Dendritic cell treated with granulocyte-macrophage colony-stimulating factor and Interleukin-4, amounts not matched to agents 40 ng/mL and 50 ng/mL, for 4 days (primary cell): Measurements from ENCODE around the gene PTGES3.
"Not testable (repeated sequence)": the region's sequence is repeated elsewhere in the genome, so short reads cannot be mapped to it uniquely, and the experiment has no call there.

Experiments
- H3K27ac Mint-ChIP-seq: one replicate; pipeline ENCODE4 v1.8.0; 2022; ENCODE audit warnings: mild to moderate bottlenecking, mixed read lengths
- H3K27me3 Mint-ChIP-seq: one replicate; pipeline ENCODE4 v1.8.0; 2022; ENCODE audit warnings: mild to moderate bottlenecking, mixed read lengths
- H3K36me3 Mint-ChIP-seq: one replicate; pipeline ENCODE4 v1.8.0; 2022; ENCODE audit warnings: low read depth, mixed read lengths
- H3K4me1 Mint-ChIP-seq: one replicate; pipeline ENCODE4 v1.8.0; 2022; ENCODE audit warnings: low read depth, mixed read lengths
- H3K4me3 Mint-ChIP-seq: one replicate; pipeline ENCODE4 v1.8.0; 2022; ENCODE audit warnings: mild to moderate bottlenecking, moderate library complexity, mixed read lengths
- H3K9me3 Mint-ChIP-seq: one replicate; pipeline ENCODE4 v1.8.0; 2022; ENCODE audit warnings: mixed read lengths
- intact Hi-C: fragments of 100-400 bp; cut with micrococcal nuclease; formaldehyde crosslinking; loops from one replicate; pipeline ENCODE4 v1.15.0; 2022

The PTGES3 gene

GRCh38 chr12:56719056-56719455 is 31.0 kb upstream of the PTGES3 start:
- no peaks in the 10 kb centered on the region for H3K9me3 Mint-ChIP-seq
- intact Hi-C loops = no loop called here
- H3K4me3 Mint-ChIP-seq = no peak overlapping the region
- peak overlapping the region; percentile 49 for H3K27ac Mint-ChIP-seq
- H3K4me1 Mint-ChIP-seq = peaks cover 68% of the 10 kb centered on the region
- H3K36me3 Mint-ChIP-seq = peaks cover 89% of the 10 kb centered on the region
- H3K27me3 Mint-ChIP-seq = no peaks in the 10 kb centered on the region

GRCh38 chr12:56718636-56719035 is 30.6 kb upstream of the PTGES3 start:
- intact Hi-C loops = no loop called here
- Mint-ChIP-seq H3K36me3 (peaks cover 89% of the 10 kb centered on the region), H3K27me3 (no peaks in the 10 kb centered on the region), H3K9me3 (no peaks in the 10 kb centered on the region), H3K27ac (peak overlapping the region; percentile 49), H3K4me1 (peaks cover 68% of the 10 kb centered on the region), H3K4me3 (peak overlapping the region; percentile 7)

GRCh38 chr12:56718149-56718548 is 30.1 kb upstream of the PTGES3 start:
- no peak overlapping the region for H3K4me3 Mint-ChIP-seq
- intact Hi-C loops = no loop called here
- H3K36me3 Mint-ChIP-seq = peaks cover 89% of the 10 kb centered on the region
- no peaks in the 10 kb centered on the region for H3K27me3 Mint-ChIP-seq
- no peaks in the 10 kb centered on the region for H3K9me3 Mint-ChIP-seq
- no peak overlapping the region for H3K27ac Mint-ChIP-seq
- peaks cover 68% of the 10 kb centered on the region for H3K4me1 Mint-ChIP-seq

- intact Hi-C loops = no loop called here
- Mint-ChIP-seq H3K4me3 (no peak overlapping the region), H3K4me1 (peaks cover 63% of the 10 kb centered on the region), H3K9me3 (no peaks in the 10 kb centered on the region), H3K27me3 (no peaks in the 10 kb centered on the region), H3K27ac (peak overlapping the region; percentile 61), H3K36me3 (peaks cover 92% of the 10 kb centered on the region)
Measured at GRCh38 chr12:56716933-56717880, 29.1 kb upstream of the PTGES3 start.

- no peaks in the 10 kb centered on the region for H3K9me3 Mint-ChIP-seq
- peaks cover 92% of the 10 kb centered on the region for H3K36me3 Mint-ChIP-seq
- no peaks in the 10 kb centered on the region for H3K27me3 Mint-ChIP-seq
- peaks cover 55% of the 10 kb centered on the region for H3K4me1 Mint-ChIP-seq
- no peak overlapping the region for H3K4me3 Mint-ChIP-seq
- intact Hi-C loops = no loop called here
- peak overlapping the region; percentile 61 for H3K27ac Mint-ChIP-seq
Measured at GRCh38 chr12:56716458-56716857, 28.4 kb upstream of the PTGES3 start.

- Mint-ChIP-seq H3K4me1 (peaks cover 48% of the 10 kb centered on the region), H3K27me3 (no peaks in the 10 kb centered on the region)
Measured at GRCh38 chr12:56715798-56716197, 27.7 kb upstream of the PTGES3 start.

GRCh38 chr12:56714431-56714929 is 26.4 kb upstream of the PTGES3 start:
- intact Hi-C loops = no loop called here
- Mint-ChIP-seq H3K27me3 (no peaks in the 10 kb centered on the region), H3K27ac (no peak overlapping the region), H3K4me3 (no peak overlapping the region), H3K9me3 (no peaks in the 10 kb centered on the region), H3K36me3 (peaks cover 80% of the 10 kb centered on the region), H3K4me1 (peaks cover 37% of the 10 kb centered on the region)

More at GRCh38 chr12:56715798-56716197, 27.7 kb upstream of the PTGES3 start:
- Mint-ChIP-seq H3K4me3 (no peak overlapping the region), H3K36me3 (peaks cover 92% of the 10 kb centered on the region), H3K9me3 (no peaks in the 10 kb centered on the region), H3K27ac (peak overlapping the region; percentile 61)
- intact Hi-C loops = no loop called here

GRCh38 chr12:56713345-56713744 is 25.3 kb upstream of the PTGES3 start:
- H3K4me3 Mint-ChIP-seq = no peak overlapping the region
- no peaks in the 10 kb centered on the region for H3K9me3 Mint-ChIP-seq
- intact Hi-C loops = no loop called here
- H3K27me3 Mint-ChIP-seq = no peaks in the 10 kb centered on the region
- H3K4me1 Mint-ChIP-seq = peaks cover 33% of the 10 kb centered on the region
- H3K36me3 Mint-ChIP-seq = peaks cover 68% of the 10 kb centered on the region
- H3K27ac Mint-ChIP-seq = no peak overlapping the region

- Mint-ChIP-seq H3K36me3 (peaks cover 41% of the 10 kb centered on the region), H3K4me3 (no peak overlapping the region), H3K27ac (peak overlapping the region; percentile 39), H3K4me1 (peaks cover 17% of the 10 kb centered on the region), H3K9me3 (no peaks in the 10 kb centered on the region), H3K27me3 (no peaks in the 10 kb centered on the region)
- intact Hi-C loops = no loop called here
Measured at GRCh38 chr12:56709759-56710376, 21.8 kb upstream of the PTGES3 start.

GRCh38 chr12:56704522-56704921 is 16.4 kb upstream of the PTGES3 start:
- H3K4me3 Mint-ChIP-seq, H3K9me3 Mint-ChIP-seq, intact Hi-C loops, H3K27ac Mint-ChIP-seq, H3K36me3 Mint-ChIP-seq, H3K27me3 Mint-ChIP-seq: not testable (repeated sequence)
- peaks cover 27% of the 10 kb centered on the region for H3K4me1 Mint-ChIP-seq

- H3K27ac Mint-ChIP-seq = peak overlapping the region; percentile 43
- no peaks in the 10 kb centered on the region for H3K36me3 Mint-ChIP-seq
- no peak overlapping the region for H3K4me3 Mint-ChIP-seq
- intact Hi-C loops = no loop called here
- H3K27me3 Mint-ChIP-seq = no peaks in the 10 kb centered on the region
- H3K4me1 Mint-ChIP-seq = peaks cover 20% of the 10 kb centered on the region
- H3K9me3 Mint-ChIP-seq = no peaks in the 10 kb centered on the region
Measured at GRCh38 chr12:56699020-56699661, 11.1 kb upstream of the PTGES3 start.

- no peak overlapping the region for H3K4me3 Mint-ChIP-seq
- H3K27ac Mint-ChIP-seq = no peak overlapping the region
- H3K9me3 Mint-ChIP-seq = no peaks in the 10 kb centered on the region
- no peaks in the 10 kb centered on the region for H3K36me3 Mint-ChIP-seq
- intact Hi-C loops = no loop called here
- peaks cover 12% of the 10 kb centered on the region for H3K4me1 Mint-ChIP-seq
- H3K27me3 Mint-ChIP-seq = no peaks in the 10 kb centered on the region
Measured at GRCh38 chr12:56695327-56696101, 7.4 kb upstream of the PTGES3 start.

- no peak overlapping the region for H3K4me3 Mint-ChIP-seq
- H3K36me3 Mint-ChIP-seq = no peaks in the 10 kb centered on the region
- H3K4me1 Mint-ChIP-seq = peaks cover 4% of the 10 kb centered on the region
- no peaks in the 10 kb centered on the region for H3K27me3 Mint-ChIP-seq
- intact Hi-C loops = no loop called here
- no peaks in the 10 kb centered on the region for H3K9me3 Mint-ChIP-seq
- H3K27ac Mint-ChIP-seq = no peak overlapping the region
Measured at GRCh38 chr12:56694161-56694560, 6.1 kb upstream of the PTGES3 start.
